HS-5 (cell line): ENCODE data around the gene TBC1D12.

Source experiments
- DNase-seq: peaks from one replicate; pipeline ENCODE4 v3.0.0-alpha.2; 2012; ENCODE audit warnings: low read depth

TBC1D12 gene

DNA sequence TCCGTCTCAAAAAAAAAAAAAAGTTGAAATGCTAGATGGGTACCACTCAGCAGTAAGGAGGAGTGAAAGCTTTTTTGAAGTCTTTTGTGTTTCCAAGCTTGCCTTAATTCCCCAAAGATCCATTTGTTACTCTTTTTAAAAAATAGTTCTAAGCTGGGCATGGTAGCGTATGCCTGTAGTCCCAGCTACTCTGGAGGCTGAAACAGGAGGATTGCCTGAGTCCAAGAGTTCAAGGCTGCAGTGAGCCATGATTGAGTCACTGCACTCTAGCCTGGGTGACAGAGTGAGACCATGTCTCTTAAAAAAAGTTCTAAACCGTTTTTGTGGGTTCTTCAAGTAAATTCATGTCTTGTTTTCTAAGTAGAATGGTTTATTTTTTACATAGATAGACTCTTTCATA lies 5.3 kb downstream of the TBC1D12 start:
- DNase-seq: no peak

DNA sequence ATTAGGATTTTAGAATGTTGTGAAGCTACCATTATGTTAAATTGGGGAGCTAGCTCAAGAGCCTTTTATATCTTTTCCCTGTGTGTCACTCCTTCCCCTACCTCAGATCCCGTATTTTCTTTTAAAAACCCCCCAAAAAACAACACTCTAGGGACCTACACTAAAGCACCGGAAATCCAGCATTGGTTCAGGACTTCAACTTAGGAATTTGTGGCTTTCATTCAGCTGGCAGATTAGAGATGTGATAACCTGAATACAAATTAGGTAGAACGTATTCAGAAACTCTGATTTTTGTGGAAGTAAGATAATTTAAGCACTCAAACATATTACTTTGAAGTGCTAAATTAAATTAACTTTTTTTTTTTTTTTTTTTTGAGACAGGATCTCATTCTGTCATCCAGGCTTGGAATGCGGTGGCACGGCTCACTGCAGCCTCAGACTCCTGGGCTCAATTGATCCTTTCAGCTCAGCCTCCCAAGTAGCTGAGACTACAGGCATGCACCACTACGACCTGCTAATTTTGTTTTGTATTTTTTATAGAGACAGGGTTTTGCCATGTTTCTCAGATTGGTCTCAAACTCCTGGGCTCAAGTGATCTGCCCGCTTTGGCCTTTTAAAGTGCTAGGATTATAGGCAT lies 6.8 kb downstream of the TBC1D12 start:
- no peak for DNase-seq

DNA sequence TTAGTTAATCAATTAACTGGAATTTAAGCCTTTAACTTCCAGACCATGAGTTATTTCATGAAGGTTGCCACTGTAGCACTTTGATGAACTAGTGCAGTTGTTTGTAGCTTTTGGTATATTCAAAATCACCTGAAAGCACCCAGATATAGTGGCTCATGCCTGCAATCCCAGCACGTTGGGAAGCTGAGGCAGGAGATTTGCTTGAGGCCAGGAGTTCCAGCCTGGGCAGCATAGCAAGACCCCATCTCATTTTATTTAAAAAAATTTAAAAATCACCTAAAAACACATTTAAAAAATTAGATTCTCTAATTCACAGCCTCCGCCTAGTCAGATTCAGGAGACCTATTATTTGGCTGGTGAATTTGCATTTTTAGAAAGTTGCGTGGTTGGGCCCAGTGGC lies 9.0 kb downstream of the TBC1D12 start:
- DNase-seq: no peak

DNA sequence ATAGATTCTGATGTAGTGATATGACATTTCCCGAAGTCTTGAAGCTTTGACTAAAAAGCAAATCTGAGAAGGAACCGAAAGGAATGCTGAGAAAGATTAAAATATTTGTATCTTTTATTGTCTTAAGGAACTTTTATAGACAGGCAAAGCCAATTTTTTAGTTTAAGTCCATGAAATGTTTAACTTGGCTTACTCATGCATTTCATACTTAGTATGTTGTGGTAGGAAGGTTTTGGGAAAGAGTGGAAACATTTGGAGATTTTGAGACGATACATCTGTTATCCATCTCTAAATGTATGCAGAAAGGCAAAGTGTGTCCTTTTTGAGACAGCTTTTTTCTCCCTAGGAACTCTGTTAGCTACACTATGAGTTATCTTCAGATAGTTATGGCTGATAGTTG lies 10.1 kb downstream of the TBC1D12 start:
- DNase-seq: no peak

DNA sequence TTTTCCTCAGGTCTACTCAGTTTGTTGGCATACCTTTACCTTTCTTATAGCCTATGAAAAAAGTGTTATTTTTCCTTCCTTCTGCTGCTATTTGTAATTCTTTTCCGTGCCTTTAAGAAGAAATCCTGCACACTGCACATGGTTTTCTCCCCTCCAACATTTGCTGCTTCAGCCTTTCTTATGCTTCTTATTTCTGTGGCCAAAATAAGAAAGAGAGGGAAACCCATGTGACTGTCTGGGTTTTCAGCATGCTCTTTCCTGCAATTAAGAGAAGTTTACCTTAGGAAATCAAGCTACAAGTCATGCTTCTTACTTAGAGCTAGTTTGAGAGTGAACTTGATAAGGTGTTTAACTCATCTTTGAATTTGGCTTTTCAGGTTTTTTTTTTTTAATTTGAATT lies 11.0 kb downstream of the TBC1D12 start:
- no peak for DNase-seq

DNA sequence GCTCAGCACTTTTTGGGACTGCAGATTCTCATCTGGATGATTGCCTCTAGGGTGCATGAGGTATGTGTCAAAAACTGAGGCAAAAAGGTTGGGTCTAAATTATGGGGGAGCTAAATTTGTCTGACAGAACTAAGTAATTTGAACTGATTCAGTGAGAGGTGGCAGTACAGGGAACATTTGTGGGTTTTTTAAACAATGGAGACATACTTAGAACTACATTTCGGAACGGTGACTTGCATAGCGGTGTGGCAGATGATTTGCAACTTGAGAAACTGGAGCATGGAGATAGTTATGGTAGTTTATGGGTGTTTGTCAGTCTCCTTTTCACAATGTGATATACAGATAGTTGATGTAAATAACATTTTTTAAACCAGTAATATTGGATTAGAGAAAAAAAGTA lies 14.6 kb downstream of the TBC1D12 start:
- DNase-seq: no peak

DNA sequence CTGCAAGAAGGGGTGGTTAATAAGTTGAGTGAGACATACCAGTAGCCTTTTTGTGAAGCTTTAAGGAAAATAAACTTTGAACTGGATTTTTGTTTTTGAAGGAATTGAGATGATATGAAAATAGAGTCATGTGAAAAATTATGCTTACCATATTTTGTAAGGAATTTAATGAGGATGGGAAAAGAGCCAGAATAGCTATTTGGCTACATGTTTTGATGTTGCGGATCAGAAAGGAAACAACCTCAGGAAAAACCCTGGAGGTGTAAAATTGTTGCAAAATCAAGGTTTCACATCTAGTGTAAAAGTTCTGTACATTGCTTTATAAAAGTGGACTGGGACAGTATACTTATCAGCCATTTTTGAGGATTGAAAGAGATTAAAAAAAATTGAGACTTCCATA lies 15.0 kb downstream of the TBC1D12 start:
- no peak for DNase-seq

DNA sequence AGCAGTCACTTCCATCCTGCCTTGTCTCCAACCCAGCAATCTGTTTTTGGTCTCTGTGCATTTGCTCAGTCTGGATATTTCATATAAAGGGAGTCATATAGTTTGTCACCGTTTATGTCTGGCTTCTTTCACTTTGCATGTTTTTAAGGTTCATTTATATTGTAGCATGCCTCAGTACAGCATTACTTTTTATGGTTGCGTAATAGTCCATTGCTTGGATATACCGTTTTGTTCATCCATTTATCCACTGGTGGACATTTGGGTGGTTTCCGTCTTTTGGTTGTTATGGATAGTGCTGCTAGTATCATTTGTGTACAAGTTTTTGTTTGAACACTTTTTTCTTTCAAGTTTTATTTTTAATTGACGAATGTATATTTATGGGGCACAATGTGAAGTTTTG lies 18.2 kb downstream of the TBC1D12 start:
- no peak for DNase-seq

DNA sequence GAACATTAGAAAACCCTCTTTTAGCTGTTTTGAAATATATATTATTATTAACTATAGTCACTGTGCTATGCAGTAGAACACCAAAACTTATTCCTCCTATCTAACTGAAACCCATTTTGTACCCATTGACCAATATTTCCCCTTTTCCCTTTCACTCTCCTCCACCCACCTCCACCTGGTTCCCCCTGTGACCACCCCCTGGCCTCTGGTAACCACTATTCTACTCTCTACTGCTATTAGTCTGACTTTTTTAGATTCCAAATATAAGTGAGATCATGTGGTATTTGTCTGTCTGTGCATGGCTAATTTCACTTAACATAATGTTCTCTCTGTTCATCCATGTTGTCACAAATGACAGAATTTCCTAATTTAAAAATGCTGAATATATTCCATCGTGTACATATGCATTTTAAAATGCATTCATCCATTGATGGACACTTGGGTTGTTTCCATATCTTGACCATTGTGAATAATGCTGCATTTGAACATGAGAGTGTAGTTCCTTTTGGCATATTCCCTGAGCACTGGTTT lies 18.7 kb downstream of the TBC1D12 start:
- no peak for DNase-seq

DNA sequence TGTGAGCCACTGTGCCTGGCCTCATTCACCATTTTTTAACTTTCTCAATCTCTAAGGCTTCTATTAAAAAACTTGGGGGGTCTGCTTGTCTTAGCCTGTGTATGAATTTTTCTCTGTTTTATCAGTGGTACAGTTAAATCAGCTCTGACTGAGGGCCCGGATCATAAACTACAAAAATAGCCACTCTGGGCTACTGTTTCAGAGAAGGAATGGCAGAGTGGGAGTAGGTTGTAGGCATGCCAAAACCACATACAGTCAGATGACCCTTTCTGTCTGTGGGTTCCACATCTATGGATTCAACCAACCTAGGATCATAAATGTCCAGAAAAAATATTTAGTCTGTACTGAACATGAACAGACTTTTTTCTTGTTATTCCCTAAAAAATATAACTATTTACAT lies 21.3 kb downstream of the TBC1D12 start:
- DNase-seq: no peak

DNA sequence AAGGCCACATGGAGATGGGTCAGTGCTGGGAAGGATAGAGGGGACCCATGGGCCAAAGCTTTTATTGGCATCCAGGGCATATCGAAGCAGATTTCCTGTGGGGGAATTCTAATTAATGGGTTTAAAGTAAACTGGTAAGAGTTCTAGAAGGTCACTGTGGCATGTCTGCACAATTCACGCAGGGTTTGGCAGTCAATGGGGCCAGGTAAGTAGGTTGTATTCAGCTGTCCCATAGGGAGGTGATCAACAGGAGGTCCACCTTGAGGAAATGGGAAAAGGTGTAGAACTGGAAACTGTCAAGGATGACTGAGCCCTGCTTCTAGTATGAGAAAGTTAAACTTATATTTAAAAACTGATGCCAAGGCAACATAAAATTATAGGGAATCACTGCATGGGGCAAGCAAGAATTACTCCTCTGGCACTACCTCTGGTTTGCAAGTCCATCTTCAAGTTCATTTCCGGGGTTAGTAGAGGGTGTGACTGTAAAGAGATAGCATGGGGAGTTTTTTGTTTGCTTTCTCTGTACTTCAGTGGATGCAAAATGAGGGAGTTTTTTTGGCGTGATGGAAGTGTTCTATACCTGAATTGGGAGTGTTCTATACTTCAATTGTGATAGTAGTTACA lies 22.5 kb downstream of the TBC1D12 start:
- DNase-seq: no peak

DNA sequence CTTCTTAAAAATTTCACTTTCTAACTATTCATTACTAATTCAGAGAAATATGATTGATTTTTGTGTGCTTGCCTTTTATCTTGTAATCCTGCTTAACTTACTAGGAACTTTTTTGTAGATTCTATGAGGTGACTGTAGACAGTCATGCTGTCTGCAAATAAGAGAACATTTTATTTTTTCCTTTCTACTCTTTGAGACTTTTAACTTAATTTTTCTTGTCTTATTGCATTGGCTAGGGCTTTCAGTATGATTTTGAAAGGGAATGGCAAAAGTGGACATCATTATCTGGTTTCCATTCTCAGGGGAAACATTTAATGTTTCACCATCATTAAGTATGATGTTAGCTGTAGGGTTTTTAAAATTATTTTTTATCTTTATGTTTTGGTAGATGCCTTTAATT lies 23.6 kb downstream of the TBC1D12 start:
- no peak for DNase-seq

DNA sequence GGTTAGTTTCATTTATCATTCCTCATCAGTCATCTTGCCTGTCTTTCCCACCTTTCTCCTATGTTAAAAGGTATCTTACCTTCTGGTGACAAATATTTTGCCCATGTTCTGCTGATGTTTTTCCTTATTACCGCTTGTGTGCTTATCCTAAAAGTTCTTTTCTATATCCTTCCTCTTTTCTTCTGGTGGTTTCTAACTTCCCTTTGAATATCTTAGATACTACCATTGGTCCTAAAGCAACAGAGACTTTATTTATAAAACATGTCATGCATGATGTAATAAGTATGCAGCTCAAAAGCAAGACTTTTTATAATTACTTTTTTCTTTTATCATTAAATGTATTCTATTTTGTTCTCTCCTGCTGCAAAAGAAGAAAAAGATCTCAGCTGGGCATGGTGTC lies 24.8 kb downstream of the TBC1D12 start:
- DNase-seq: no peak

DNA sequence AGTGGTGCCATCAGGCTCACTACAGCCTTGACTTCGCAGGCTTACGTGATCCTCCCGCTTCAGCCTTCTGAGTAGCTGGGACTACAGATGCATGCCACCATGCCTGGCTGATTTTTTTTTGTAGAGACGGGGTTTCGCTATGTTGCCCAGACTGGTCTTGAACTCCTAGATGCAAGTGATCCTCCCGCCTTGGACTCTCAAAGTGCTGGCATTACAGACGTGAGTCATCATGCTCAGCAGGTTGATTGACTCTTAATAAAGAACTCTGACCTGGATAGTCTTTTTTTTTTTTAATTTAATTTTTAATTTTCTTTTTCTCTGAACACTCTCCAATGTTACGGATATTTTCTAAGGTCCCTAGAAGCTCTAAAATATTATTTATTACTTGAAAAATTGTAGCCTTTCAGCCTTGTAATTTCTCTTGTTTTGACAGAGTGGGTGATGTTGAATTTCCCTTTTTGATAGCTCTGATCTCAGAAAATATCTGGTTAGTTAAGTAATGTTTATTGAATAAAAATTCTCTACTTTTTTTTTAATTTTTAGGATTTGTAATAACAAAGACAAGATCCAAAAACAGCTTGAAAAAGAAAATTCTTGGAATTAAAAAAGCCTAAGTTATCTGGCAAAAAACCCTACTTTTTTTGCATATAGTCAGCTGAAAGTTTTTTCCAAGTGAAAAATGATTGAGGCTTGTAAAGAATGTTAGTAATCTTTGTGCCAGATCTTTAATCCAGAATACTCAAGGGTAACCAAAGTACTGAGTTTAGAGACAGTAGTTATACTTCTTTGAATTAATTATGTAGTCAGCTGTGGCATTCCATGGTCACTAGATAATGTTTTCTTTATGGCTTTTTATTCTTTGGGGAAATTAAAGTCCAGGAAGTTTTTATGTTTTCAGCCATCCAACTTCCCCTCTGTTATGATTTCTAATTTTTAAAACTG lies 26.7 kb downstream of the TBC1D12 start:
- no peak for DNase-seq

DNA sequence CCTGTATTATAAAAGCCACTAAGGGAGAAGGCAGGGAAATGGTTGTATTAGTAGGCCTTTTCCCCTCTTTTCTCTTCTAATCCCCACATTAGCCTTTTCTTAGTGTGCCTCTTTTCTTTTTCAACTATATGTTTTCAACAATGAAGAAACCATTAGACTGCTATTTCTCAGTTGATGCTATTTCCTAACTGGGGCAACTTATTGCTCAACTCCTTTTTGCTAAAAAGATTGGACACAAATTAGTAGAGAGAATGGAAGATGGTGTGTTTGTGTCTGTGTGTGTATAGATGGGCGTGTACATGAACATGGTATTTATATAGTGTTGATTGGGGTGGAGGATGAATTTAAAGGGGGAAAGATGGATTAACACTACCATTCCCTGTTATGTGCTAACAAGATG lies 28.4 kb downstream of the TBC1D12 start:
- DNase-seq: no peak

DNA sequence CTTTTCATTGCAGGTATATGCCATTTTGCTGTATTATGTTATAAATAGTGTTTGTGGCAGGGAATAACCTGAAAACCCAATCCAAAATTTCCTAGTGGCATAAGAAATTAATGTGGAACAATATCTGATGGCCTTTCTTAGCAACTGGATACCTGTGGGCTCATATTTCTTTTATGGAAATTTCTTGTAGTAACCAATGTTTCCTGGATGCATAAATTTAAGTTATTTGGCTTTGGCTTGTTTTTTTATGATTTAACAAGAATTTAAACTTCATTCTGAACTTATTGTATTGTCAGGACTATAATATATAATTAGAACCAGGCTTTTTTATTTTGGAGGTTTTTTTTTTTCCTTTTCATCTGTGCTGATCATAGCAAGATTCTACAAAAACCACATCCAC lies 30.1 kb downstream of the TBC1D12 start:
- DNase-seq: no peak

DNA sequence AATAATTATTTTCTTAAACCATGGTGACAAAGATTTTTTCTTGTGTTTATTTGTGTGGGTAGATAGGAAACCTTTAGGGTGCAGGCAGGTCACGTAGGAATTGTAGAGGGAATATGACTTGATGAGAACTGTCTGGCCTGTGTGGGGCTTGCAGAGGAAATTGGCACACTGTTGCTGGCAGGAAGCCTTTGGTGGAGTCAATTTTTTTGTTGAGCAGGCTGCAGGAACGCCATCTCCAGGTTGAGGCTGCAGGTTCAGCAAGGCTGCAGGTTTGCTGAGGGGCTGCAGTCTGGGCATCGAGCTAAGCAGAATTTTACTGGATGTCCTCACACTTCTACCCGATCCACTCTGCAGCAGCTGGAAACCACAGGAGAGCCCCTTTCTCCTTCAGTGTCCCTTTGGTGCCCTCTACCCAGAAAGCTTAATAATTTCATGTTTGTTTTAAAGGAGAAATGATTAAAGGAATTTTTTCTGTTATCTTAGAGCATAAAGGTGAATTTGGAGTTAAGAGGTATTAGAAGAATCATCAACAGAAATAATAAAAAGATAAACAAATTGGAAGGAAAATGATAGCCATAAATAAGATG lies 37.0 kb downstream of the TBC1D12 start:
- DNase-seq: no peak

DNA sequence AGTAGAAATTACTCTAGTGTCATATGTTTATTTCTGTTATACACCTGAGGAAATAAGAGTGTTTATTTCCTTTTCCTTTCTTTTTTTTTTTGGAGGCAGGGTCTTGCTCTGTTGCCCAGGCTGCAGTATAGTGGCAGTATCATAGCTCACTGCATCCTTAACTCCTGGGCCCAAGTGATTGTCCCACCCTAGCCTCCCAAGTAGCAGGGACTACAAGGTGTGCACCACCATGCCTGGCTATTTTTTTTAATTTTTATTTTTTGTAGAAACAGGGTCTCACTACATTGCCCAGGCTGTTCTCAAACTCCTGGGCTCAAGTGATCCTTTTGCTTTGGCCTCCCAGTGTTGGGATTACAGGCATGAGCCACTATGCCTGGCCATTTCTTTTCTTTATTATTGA lies 37.8 kb downstream of the TBC1D12 start:
- no peak for DNase-seq

DNA sequence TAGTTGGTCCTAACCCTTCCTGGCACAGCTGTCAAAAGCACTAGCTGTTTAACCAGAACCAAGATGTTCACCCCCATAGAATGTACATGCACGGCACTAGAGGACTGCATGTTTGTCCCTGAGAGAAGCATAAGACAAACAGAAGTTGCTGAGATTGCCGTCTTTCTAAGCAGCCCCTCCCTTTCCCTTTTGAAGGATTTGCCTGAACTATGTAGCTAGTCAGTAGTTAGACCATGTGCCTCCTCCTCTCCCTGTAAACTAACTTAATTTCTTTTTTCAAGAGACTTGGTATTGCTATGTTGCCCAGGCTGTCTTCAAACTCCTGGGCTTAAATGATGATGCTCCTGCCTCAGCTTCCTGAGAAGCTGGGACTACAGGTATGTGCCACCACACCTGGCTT lies 40.7 kb downstream of the TBC1D12 start:
- DNase-seq: no peak

DNA sequence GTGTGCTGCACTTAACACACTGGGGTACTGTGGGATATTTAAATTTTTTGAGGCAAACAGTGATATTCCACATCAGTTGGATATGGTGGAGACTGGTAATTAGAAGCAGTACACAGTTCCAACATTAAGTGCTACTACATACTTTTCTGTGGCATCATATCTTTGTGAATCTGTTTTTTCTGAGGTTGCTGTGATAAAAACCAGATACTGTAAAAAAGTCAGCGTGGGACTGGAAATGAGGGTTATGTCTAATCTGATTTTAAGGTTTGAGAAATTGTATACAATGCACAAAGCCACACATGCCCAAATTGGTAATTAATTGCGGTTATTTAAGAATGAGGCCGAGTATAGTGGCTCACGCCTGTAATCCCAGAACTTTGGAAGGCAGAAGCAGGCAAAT lies 41.2 kb downstream of the TBC1D12 start:
- DNase-seq: no peak

DNA sequence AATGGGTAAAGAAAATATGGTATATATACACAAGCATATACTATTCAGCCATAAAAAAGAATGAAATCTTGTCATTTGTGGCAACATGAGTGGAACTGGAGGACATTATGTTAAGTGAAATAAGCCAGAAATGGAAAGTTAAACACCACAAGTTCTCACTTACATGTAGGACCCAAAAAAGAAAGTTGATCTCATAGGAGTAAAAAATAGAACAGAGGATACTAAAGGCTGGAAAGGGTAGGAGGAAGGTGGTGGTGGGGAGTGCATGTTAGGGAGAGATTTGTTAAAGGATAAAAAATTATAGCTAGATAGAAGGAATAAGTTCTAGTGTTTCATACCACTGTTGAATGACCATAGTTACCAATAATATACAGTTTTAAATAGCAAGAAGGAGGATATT lies 48.4 kb downstream of the TBC1D12 start:
- DNase-seq: no peak

DNA sequence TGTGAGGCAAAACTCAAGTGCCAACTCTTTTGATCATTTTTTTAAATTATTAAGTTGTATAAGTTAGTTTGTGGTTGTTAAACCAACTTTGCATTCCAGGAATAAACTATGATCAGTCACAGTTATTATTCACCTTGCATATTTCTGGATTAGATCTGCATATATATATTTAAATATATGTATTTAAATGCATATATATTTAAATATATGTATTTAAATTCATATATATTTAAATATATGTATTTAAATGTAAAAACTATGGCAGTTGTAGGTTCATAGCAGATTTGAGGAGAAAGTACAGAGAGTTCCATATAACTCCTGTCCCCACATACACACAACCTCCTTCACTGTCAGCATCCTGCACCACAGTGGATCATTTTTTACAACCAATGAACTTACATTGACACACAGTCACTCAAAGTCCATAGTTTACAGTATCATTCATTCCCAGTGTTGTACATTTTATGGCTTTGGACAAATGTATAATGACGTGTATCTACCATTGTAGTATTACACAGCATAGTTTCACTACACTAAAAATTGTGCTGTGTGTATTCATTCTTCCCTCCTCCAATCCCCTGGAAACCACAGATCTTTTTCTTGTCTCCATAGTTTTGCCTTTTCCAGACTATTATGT lies 49.7 kb downstream of the TBC1D12 start:
- DNase-seq: no peak
